ENCODE results near the gene ULK3. TPM values are rescaled to one million over a fixed set of nuclear protein-coding genes. Genes with fewer than 3 reads are reported as not detected.

Gene ULK3
- total RNA-seq, 1 experiment from 2014 or later: 38.9 TPM

DNA sequence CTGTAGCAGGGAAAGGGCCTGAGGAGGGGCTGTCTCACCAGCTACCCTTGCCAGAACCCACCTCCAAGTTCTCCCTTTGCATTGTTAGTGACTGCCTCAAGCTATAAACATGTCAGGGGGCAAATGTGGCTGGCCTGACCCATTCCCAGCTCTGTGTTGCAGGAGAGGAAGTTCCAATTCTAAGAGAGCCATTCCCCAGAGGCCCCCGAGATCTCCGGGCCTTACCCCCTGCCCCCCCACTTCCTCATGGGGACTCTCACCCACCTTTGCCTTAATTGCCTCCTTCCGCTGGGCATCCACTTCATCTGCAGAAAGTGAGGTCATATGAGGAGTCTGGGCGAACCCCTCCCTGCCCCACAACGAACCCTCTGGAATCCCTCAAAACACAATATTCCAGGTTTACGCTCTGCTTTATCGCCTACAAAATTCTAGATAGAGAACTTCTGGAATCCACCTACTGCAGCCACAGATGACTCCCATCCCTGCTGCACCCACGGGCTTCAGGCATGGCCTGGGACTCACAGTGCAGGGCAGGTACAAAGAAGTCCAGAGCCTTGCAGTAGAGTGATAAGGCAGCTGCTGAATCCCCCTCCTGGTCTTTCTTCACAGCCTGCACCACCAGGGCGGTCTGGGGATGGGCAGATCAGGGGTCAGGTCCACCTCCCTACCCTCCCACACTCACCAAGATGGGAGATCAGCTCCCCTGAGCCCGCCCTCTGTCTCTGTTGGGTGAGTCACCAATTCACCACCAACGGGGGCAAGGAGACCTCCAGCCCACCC, 4.0 kb downstream of the ULK3 start:
- Mint-ChIP-seq H3K27me3 (ENCODE audit: low read depth) (no peaks in the 10 kb centered on the region), H3K27ac (no peak overlapping the region), H3K9me3 (no peaks in the 10 kb centered on the region), H3K4me1 (peaks cover 26% of the 10 kb centered on the region), H3K4me3 (no peak overlapping the region), H3K36me3 (peaks cover 3% of the 10 kb centered on the region)
- POLR2A ChIA-PET: no interaction called here
- no peak for DNase-seq (ENCODE audit: low spot score)
- CTCF ChIA-PET: interaction anchor here (1.6 to 5.1 kb wide), 4 partner anchors 13 to 67 kb away, joined by 5 to 34 read pairs (median 16); partner anchors contain the start of genes CPLX3 and MPI
- TF ChIP-seq ZNF671 (CRISPR knock-in tag; IDR thresholded peaks at IDR 0.05) (no peak), CREM (CRISPR knock-in tag; IDR thresholded peaks at IDR 0.05) (no peak), CREB1 (CRISPR knock-in tag; IDR thresholded peaks at IDR 0.05) (no peak), TP53 (CRISPR knock-in tag; IDR thresholded peaks at IDR 0.05) (no peak), ZNF317 (CRISPR knock-in tag; IDR thresholded peaks at IDR 0.05; ENCODE audit: borderline replicate concordance, low read depth) (no peak), HMGA2 (CRISPR knock-in tag; IDR thresholded peaks at IDR 0.05) (no peak)
- TF ChIP-seq, protein P1, sequence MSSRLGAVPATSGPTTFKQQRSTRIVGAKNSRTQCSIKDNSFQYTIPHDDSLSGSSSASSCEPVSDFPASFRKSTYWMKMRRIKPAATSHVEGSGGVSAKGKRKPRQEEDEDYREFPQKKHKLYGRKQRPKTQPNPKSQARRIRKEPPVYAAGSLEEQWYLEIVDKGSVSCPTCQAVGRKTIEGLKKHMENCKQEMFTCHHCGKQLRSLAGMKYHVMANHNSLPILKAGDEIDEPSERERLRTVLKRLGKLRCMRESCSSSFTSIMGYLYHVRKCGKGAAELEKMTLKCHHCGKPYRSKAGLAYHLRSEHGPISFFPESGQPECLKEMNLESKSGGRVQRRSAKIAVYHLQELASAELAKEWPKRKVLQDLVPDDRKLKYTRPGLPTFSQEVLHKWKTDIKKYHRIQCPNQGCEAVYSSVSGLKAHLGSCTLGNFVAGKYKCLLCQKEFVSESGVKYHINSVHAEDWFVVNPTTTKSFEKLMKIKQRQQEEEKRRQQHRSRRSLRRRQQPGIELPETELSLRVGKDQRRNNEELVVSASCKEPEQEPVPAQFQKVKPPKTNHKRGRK (CRISPR knock-in tag; IDR thresholded peaks at IDR 0.05; ENCODE audit: borderline replicate concordance): no peak
- no peak for ATAC-seq

DNA sequence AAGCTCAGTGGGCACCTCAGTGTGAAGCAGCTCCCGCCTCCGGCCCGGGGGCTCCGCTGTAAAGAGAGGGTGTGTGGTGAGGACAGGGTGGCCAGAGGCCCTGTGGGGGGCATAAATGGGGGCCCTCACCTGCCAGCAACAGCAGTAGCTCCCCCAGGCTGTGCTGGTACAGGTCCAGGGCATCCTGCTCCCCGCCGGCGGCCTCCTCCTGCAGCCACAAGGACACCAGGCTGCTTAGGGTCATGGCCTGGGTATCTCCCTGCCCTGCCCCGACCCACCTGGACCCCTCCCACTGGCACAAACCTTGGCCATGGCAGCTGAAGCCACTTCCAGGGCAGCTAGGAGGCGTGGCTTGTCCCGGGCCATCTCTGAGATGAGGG, 4.8 kb downstream of the ULK3 start:
- ATAC-seq (no peak), DNase-seq (ENCODE audit: low spot score) (no peak)
- H3K36me3 Mint-ChIP-seq: peaks cover 3% of the 10 kb centered on the region
- TF ChIP-seq, protein P2, sequence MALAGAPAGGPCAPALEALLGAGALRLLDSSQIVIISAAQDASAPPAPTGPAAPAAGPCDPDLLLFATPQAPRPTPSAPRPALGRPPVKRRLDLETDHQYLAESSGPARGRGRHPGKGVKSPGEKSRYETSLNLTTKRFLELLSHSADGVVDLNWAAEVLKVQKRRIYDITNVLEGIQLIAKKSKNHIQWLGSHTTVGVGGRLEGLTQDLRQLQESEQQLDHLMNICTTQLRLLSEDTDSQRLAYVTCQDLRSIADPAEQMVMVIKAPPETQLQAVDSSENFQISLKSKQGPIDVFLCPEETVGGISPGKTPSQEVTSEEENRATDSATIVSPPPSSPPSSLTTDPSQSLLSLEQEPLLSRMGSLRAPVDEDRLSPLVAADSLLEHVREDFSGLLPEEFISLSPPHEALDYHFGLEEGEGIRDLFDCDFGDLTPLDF (CRISPR knock-in tag; IDR thresholded peaks at IDR 0.05): no peak
- TF ChIP-seq, protein P3, sequence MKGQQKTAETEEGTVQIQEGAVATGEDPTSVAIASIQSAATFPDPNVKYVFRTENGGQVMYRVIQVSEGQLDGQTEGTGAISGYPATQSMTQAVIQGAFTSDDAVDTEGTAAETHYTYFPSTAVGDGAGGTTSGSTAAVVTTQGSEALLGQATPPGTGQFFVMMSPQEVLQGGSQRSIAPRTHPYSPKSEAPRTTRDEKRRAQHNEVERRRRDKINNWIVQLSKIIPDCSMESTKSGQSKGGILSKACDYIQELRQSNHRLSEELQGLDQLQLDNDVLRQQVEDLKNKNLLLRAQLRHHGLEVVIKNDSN (CRISPR knock-in tag; IDR thresholded peaks at IDR 0.05): no peak
- TF ChIP-seq, protein P4, sequence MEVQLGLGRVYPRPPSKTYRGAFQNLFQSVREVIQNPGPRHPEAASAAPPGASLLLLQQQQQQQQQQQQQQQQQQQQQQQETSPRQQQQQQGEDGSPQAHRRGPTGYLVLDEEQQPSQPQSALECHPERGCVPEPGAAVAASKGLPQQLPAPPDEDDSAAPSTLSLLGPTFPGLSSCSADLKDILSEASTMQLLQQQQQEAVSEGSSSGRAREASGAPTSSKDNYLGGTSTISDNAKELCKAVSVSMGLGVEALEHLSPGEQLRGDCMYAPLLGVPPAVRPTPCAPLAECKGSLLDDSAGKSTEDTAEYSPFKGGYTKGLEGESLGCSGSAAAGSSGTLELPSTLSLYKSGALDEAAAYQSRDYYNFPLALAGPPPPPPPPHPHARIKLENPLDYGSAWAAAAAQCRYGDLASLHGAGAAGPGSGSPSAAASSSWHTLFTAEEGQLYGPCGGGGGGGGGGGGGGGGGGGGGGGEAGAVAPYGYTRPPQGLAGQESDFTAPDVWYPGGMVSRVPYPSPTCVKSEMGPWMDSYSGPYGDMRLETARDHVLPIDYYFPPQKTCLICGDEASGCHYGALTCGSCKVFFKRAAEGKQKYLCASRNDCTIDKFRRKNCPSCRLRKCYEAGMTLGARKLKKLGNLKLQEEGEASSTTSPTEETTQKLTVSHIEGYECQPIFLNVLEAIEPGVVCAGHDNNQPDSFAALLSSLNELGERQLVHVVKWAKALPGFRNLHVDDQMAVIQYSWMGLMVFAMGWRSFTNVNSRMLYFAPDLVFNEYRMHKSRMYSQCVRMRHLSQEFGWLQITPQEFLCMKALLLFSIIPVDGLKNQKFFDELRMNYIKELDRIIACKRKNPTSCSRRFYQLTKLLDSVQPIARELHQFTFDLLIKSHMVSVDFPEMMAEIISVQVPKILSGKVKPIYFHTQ (CRISPR knock-in tag; IDR thresholded peaks at IDR 0.05): no peak
- TF ChIP-seq ZNF121 (CRISPR knock-in tag; IDR thresholded peaks at IDR 0.05) (no peak), SMAD4 (CRISPR knock-in tag; IDR thresholded peaks at IDR 0.05) (no peak), NFYB (CRISPR knock-in tag; conservative IDR thresholded peaks at IDR 0.05; ENCODE audit: low read depth) (no peak)
- TF ChIP-seq, protein P5, sequence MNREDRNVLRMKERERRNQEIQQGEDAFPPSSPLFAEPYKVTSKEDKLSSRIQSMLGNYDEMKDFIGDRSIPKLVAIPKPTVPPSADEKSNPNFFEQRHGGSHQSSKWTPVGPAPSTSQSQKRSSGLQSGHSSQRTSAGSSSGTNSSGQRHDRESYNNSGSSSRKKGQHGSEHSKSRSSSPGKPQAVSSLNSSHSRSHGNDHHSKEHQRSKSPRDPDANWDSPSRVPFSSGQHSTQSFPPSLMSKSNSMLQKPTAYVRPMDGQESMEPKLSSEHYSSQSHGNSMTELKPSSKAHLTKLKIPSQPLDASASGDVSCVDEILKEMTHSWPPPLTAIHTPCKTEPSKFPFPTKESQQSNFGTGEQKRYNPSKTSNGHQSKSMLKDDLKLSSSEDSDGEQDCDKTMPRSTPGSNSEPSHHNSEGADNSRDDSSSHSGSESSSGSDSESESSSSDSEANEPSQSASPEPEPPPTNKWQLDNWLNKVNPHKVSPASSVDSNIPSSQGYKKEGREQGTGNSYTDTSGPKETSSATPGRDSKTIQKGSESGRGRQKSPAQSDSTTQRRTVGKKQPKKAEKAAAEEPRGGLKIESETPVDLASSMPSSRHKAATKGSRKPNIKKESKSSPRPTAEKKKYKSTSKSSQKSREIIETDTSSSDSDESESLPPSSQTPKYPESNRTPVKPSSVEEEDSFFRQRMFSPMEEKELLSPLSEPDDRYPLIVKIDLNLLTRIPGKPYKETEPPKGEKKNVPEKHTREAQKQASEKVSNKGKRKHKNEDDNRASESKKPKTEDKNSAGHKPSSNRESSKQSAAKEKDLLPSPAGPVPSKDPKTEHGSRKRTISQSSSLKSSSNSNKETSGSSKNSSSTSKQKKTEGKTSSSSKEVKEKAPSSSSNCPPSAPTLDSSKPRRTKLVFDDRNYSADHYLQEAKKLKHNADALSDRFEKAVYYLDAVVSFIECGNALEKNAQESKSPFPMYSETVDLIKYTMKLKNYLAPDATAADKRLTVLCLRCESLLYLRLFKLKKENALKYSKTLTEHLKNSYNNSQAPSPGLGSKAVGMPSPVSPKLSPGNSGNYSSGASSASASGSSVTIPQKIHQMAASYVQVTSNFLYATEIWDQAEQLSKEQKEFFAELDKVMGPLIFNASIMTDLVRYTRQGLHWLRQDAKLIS (CRISPR knock-in tag; IDR thresholded peaks at IDR 0.05; ENCODE audit: borderline replicate concordance): no peak
- TF ChIP-seq, protein P6, sequence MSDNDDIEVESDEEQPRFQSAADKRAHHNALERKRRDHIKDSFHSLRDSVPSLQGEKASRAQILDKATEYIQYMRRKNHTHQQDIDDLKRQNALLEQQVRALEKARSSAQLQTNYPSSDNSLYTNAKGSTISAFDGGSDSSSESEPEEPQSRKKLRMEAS (CRISPR knock-in tag; IDR thresholded peaks at IDR 0.05): no peak
- TF ChIP-seq, protein P7, sequence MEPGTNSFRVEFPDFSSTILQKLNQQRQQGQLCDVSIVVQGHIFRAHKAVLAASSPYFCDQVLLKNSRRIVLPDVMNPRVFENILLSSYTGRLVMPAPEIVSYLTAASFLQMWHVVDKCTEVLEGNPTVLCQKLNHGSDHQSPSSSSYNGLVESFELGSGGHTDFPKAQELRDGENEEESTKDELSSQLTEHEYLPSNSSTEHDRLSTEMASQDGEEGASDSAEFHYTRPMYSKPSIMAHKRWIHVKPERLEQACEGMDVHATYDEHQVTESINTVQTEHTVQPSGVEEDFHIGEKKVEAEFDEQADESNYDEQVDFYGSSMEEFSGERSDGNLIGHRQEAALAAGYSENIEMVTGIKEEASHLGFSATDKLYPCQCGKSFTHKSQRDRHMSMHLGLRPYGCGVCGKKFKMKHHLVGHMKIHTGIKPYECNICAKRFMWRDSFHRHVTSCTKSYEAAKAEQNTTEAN (CRISPR knock-in tag; IDR thresholded peaks at IDR 0.05): no peak
- H3K27ac Mint-ChIP-seq: no peak overlapping the region
- H3K4me3 Mint-ChIP-seq: no peak overlapping the region
- H3K27me3 Mint-ChIP-seq (ENCODE audit: low read depth): no peaks in the 10 kb centered on the region
- H3K4me1 Mint-ChIP-seq: peaks cover 23% of the 10 kb centered on the region
- POLR2A ChIA-PET: interaction anchor here (0.8 kb wide), 1 partner anchor 59 kb away, joined by 3 read pairs; no protein-coding TSS in a partner anchor
- CTCF ChIA-PET: interaction anchor here (1.2 to 4.4 kb wide), 3 partner anchors 12 to 63 kb away, joined by 3 to 26 read pairs (median 5); partner anchors contain the start of genes CPLX3 and MPI
- no peaks in the 10 kb centered on the region for H3K9me3 Mint-ChIP-seq

All from WTC11 (cell line).